Tibial nerve (tissue), 4 donors: ENCODE results near the gene TUBGCP2. TPM values are rescaled to one million over a fixed set of nuclear protein-coding genes. Genes with fewer than 3 reads are reported as not detected.

Experiments used
- DNase-seq, 2 donors: peaks; one replicate each; pipeline ENCODE4 v3.0.0-alpha.2; 2019; ENCODE audit warnings: low spot score in 2 of 2
- H3K27ac ChIP-seq, 4 donors: fragments of 200-600 bp; sonication (generic) in 3 of 4; one replicate each; pipeline ENCODE4 v1.5.1; 2017 to 2019; ENCODE audit warnings: mild to moderate bottlenecking in 1 of 4
- H3K27me3 ChIP-seq, 2 donors: fragments of 200-600 bp; sonication (generic) in 1 of 2; one replicate each; pipeline versions ENCODE4 v1.5.1 to v1.6.0; 2017 to 2019
- H3K36me3 ChIP-seq, 3 donors: fragments of 200-600 bp; sonication (generic); one replicate each; pipeline ENCODE4 v1.5.1; 2018 to 2019
- H3K4me1 ChIP-seq, 4 donors: fragments of 200-600 bp; sonication (generic) in 3 of 4; one replicate each; pipeline ENCODE4 v1.5.1; 2017 to 2019
- H3K4me3 ChIP-seq, 4 donors: fragments of 200-600 bp; sonication (generic) in 3 of 4; one replicate each; pipeline ENCODE4 v1.5.1; 2017 to 2019; ENCODE audit warnings: mild to moderate bottlenecking in 1 of 4, moderate library complexity in 1 of 4
- H3K9me3 ChIP-seq, 4 donors: fragments of 200-600 bp; sonication (generic) in 3 of 4; one replicate each; pipeline ENCODE4 v1.5.1; 2017 to 2019
- EP300 ChIP-seq, 2 donors: sonication (generic); formaldehyde crosslinking; IDR thresholded peaks; one replicate each; pipeline ENCODE4 v1.6.1; 2017; ENCODE audit warnings: antibody characterized with exemption in 2 of 2, mild to moderate bottlenecking in 1 of 2
- POLR2A ChIP-seq, 2 donors: fragments of 450-650 bp; IDR thresholded peaks; one replicate each; pipeline ENCODE4 v1.6.1; 2017; ENCODE audit warnings: antibody characterized with exemption in 2 of 2, mild to moderate bottlenecking in 2 of 2, moderate library complexity in 2 of 2
- WGBS, 2 donors: methylation state at CpG; one replicate each; pipeline ENCODE4 v1.1.5; 2018; 5-methylcytosine and 5-hydroxymethylcytosine counted together
- total RNA-seq, 4 donors: library from RNA; depleted of rRNA; stranded (reverse); fragments of >200 nt; gene quantifications; one replicate each; pipeline ENCODE4 v1.1.0, GENCODE V29; 2016
- TF ChIP-seq, protein P1 (sequence below), 5 experiments: fragments of 200-600 bp in 3 of 5; fragments of 450-650 bp in 2 of 5; sonication (generic) in 3 of 5; IDR thresholded peaks; one replicate each; pipeline ENCODE4 v1.5.1; 2016 to 2019; ENCODE audit warnings: antibody characterized with exemption in 5 of 5, mild to moderate bottlenecking in 3 of 5, moderate library complexity in 2 of 5

The TUBGCP2 gene
- total RNA-seq, 4 donors from 2014 or later, result 35.8 to 73.5 (median 45.7) TPM

DNA sequence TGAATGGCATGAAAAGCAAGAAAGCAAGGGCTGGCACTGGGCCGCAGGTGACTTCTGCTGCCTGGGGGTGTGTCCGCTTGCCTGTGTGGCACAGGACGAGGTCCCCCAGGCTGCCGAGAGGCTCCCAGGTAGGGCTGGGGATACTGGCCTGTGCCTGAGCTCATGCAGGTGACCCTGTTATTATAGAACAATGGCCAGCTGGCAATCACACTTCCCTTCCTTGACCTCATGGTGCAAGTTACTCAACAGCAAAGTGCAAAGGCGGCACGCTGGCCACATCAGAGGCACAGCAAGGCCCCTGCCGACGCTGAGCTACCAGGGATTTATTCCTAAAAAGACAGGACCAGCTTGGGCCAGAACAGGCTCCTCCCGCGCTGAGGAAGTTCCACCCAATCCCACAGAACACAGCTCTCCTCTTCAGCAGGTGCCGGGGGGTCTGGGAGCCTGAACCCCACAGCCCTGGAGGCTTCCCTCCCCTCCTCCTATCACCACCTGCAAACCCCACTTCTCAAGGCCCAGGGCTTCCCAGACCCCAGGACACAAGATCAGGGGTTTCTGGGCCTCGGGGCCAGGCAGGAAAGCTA lies 30.6 kb downstream of the TUBGCP2 start:
- Histone ChIP-seq H3K27ac (peak overlapping the region in 2 of 4 donors; percentile 10 to 54), H3K27me3 (peaks cover 0 to 33% of the 10 kb centered on the region in 2 donors), H3K9me3 (no peaks in the 10 kb centered on the region), H3K36me3 (peaks cover 0 to 58% (median 0%) of the 10 kb centered on the region in 3 donors), H3K4me1 (peaks cover 0 to 43% (median 17%) of the 10 kb centered on the region in 4 donors), H3K4me3 (no peak overlapping the region)
- 78 to 81% methylated on average over 11 to 12 of the region's 12 CpGs for WGBS, 2 donors
- DNase-seq, result no peak
- TF ChIP-seq EP300 (IDR thresholded peaks at IDR 0.05) (no peak), POLR2A (IDR thresholded peaks at IDR 0.05) (no peak)
- TF ChIP-seq, protein P1, sequence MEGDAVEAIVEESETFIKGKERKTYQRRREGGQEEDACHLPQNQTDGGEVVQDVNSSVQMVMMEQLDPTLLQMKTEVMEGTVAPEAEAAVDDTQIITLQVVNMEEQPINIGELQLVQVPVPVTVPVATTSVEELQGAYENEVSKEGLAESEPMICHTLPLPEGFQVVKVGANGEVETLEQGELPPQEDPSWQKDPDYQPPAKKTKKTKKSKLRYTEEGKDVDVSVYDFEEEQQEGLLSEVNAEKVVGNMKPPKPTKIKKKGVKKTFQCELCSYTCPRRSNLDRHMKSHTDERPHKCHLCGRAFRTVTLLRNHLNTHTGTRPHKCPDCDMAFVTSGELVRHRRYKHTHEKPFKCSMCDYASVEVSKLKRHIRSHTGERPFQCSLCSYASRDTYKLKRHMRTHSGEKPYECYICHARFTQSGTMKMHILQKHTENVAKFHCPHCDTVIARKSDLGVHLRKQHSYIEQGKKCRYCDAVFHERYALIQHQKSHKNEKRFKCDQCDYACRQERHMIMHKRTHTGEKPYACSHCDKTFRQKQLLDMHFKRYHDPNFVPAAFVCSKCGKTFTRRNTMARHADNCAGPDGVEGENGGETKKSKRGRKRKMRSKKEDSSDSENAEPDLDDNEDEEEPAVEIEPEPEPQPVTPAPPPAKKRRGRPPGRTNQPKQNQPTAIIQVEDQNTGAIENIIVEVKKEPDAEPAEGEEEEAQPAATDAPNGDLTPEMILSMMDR (IDR thresholded peaks at IDR 0.05), result no peak

DNA sequence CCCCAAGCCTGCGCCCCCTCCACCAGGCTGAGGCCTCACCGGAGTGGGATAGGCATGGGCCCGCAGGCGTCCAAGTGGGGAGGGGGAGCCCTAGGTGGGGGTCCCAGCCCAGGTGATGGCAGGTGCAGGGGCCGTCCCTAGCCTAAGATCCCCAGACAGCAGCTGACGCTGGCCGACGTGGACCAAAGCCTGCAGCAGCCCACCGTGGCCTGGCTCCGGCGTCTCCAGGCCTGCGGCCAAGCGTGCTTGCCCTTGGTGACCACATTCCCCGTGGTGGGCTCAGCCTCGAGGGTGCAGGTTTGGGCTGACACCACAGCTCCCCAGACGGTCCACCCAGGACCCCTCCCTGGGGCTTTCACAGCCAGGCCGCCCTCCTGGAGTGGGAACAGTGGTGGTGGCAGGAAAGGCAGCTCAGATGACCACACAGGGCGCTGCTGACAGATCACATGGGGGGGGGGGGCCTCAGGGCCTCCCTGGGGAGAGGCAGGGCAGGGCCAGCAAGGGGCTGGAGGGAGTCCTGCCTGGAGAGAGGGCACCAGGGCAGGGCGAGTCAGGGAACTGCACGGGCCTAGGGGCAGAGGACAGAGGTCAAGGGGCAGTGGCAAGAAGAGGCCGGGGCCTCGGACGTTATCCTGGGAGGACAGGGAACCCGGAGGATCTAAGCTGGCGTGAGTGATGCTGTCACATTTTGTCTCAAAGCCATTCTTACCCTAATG lies 31.2 kb downstream of the TUBGCP2 start:
- no peak for TF ChIP-seq EP300 (IDR thresholded peaks at IDR 0.05)
- TF ChIP-seq POLR2A (IDR thresholded peaks at IDR 0.05), result no peak
- TF ChIP-seq, protein P1 (IDR thresholded peaks at IDR 0.05), result no peak
- Histone ChIP-seq H3K36me3 (peaks cover 0 to 58% (median 0%) of the 10 kb centered on the region in 3 donors), H3K9me3 (no peaks in the 10 kb centered on the region), H3K4me3 (no peak overlapping the region), H3K4me1 (peaks cover 0 to 43% (median 17%) of the 10 kb centered on the region in 4 donors), H3K27me3 (peaks cover 0 to 33% of the 10 kb centered on the region in 2 donors), H3K27ac (peak overlapping the region in 2 of 4 donors; percentile 10 to 38)
- no peak for DNase-seq
- 52 to 54% methylated on average over 14 to 21 of the region's 25 CpGs for WGBS, 2 donors

DNA sequence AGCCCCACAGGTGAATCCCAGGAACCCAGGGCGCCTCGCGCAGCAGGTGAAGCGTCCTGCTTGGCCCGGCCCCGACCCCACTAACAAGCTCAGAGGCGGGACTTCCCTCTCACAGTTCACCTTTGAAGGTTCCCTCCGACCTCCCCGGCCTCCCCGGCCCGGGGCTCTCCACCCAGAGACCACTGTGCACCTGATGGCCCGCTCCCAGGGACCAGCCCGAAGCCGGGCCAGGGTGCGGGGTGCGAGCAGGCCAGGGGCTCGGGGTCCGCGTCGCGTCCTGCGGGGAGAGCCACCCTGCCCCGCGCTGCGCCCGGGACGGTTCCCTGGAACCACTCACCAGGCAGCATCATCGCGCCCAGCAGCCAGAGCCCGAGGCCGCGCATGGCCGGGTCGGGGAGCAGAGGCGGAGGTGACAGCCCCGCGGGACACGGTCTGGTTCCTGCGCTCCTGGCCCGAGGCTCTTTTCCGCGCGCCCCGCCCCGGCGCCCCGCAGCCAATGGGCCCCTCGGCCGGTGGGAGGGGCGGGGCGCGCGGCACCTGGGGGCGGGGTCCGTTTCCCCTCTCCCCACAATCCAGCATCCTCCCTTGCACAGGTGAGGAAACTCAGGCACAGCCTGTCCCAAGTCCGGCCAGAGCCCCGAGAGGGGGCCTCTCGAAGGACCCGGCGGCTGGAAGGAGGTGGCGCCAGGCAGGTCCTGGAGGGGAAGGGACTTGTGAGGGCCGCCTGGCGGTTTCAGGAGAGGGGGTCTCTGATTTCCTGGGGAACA lies 32.1 kb downstream of the TUBGCP2 start, which contains the start of gene ADAM8:
Gene ADAM8 (minus strand): TSS at position 434 of the 767 bp plus-strand sequence. CDS start 51 bp downstream, at position 383.
- peaks cover 0 to 33% of the 10 kb centered on the region in 2 donors for H3K27me3 ChIP-seq
- H3K4me3 ChIP-seq, result peak within 1 kb of the TSS in 2 of 4 donors; percentile 31 to 41
- no peaks in the 10 kb centered on the region for H3K9me3 ChIP-seq
- WGBS, 2 donors, result 4 to 13% methylated on average over 16 to 34 of the region's 63 CpGs
- no peak for DNase-seq
- peak within 1 kb of the TSS in 2 of 4 donors; percentile 10 to 38 for H3K27ac ChIP-seq
- TF ChIP-seq, protein P1 (IDR thresholded peaks at IDR 0.05), result no peak
- no peak for TF ChIP-seq POLR2A (IDR thresholded peaks at IDR 0.05)
- TF ChIP-seq EP300 (IDR thresholded peaks at IDR 0.05), result no peak
- peaks cover 0 to 58% (median 0%) of the 10 kb centered on the region in 3 donors for H3K36me3 ChIP-seq
- peaks cover 0 to 43% (median 17%) of the 10 kb centered on the region in 4 donors for H3K4me1 ChIP-seq

DNA sequence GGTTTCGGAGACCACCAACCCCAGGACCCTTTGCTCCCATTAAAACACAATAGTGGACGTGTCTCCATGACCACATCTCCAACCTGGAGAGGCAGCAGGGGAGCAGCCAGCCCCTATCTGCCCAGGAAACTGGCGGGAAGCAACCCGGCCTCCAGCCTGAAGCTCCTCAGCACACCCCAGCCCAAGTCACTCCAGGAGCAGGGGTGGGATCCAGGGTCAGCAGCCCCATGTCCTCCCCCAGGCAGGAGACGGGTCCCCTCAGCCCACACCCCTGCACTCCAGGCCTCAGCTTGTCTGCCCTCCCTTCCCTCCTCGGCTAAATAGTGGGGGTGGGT lies 32.6 kb downstream of the TUBGCP2 start:
- Histone ChIP-seq H3K9me3 (no peaks in the 10 kb centered on the region), H3K27me3 (peaks cover 0 to 33% of the 10 kb centered on the region in 2 donors), H3K36me3 (peaks cover 0 to 58% (median 0%) of the 10 kb centered on the region in 3 donors), H3K27ac (peak overlapping the region in 1 of 4 donors; percentile 38), H3K4me3 (peak overlapping the region in 2 of 4 donors; percentile 31 to 41), H3K4me1 (peaks cover 0 to 43% (median 17%) of the 10 kb centered on the region in 4 donors)
- WGBS, 2 donors, result 15 to 18% methylated on average over 6 of the region's 6 CpGs
- DNase-seq, result no peak
- TF ChIP-seq, protein P1 (IDR thresholded peaks at IDR 0.05), result no peak
- TF ChIP-seq EP300 (IDR thresholded peaks at IDR 0.05) (no peak), POLR2A (IDR thresholded peaks at IDR 0.05) (no peak)
